GM10266 (cell line): Measurements from ENCODE around the gene OSBPL6.

Source experiments
- DNase-seq: peaks from one replicate; pipeline ENCODE4 v3.0.0; 2012; ENCODE audit errors: extremely low spot score
- CTCF ChIP-seq: IDR thresholded peaks from 2 replicates; pipeline ENCODE4 v1.5.1; 2012; ENCODE audit warnings: mild to moderate bottlenecking, low read depth; ENCODE audit not compliant: control insufficient read depth, insufficient read depth; ENCODE audit errors: missing control alignments

The OSBPL6 gene

GRCh38 chr2:178374865-178375264 lies 180.6 kb downstream of the OSBPL6 start:
- no peak for DNase-seq
- TF ChIP-seq CTCF = no peak

GRCh38 chr2:178377046-178377445 lies 182.7 kb downstream of the OSBPL6 start:
- TF ChIP-seq CTCF = no peak

GRCh38 chr2:178379162-178380004 lies 185.1 kb downstream of the OSBPL6 start:
- TF ChIP-seq CTCF = no peak
- DNase-seq = no peak

More at GRCh38 chr2:178377046-178377445, 182.7 kb downstream of the OSBPL6 start:
- no peak for DNase-seq

- DNase-seq = no peak
- TF ChIP-seq CTCF = no peak
Observed at GRCh38 chr2:178380763-178381162, 186.5 kb downstream of the OSBPL6 start.

- no peak for DNase-seq
- no peak for TF ChIP-seq CTCF
Observed at GRCh38 chr2:178383718-178384117, 189.4 kb downstream of the OSBPL6 start.

- TF ChIP-seq CTCF = no peak
- no peak for DNase-seq
Observed at GRCh38 chr2:178385595-178386148, 191.4 kb downstream of the OSBPL6 start.

- no peak for TF ChIP-seq CTCF
Observed at GRCh38 chr2:178386986-178387597, 192.8 kb downstream of the OSBPL6 start.

More at GRCh38 chr2:178386986-178387597, 192.8 kb downstream of the OSBPL6 start:
- DNase-seq = no peak
